Activated CD8-positive, alpha-beta memory T cell treated with anti-CD3 and anti-CD28 coated beads for 36 hours (primary cell): ENCODE data around the gene CLPX. TPM values are rescaled to one million over a fixed set of nuclear protein-coding genes. Genes with fewer than 3 reads are reported as not detected.
"Not testable (repeated sequence)": the region's sequence is repeated elsewhere in the genome, so short reads cannot be mapped to it uniquely, and the experiment has no call there.

Experiments
- CTCF ChIA-PET: fragments of 350-600 bp; sonication (Branson Sonifier 250); formaldehyde crosslinking; loops from one replicate; lab custom pipeline; 2021; ENCODE audit warnings: antibody characterized with exemption; lab: Charles Lee
- POLR2A ChIA-PET: fragments of 350-600 bp; sonication (Branson Sonifier 250); formaldehyde crosslinking; loops from one replicate; lab custom pipeline; 2021; ENCODE audit warnings: antibody characterized with exemption; lab: Charles Lee
- total RNA-seq, 2 experiments: library from RNA; stranded (reverse); gene quantifications; one replicate each; pipeline ENCODE4 v1.2.3, GENCODE V29; 2021

Gene CLPX
- 10 to 100 TPM; 62.8 to 67.6 TPM for total RNA-seq

- ChIA-PET CTCF (interaction anchor here (0.6 to 2.1 kb wide), 5 partner anchors 16 to 284 kb away, joined by 3 to 8 read pairs (median 5); partner anchors contain the start of gene PARP16), POLR2A (interaction anchor here (0.5 to 2.2 kb wide), 9 partner anchors 15 to 120 kb away, joined by 3 to 17 read pairs (median 3); partner anchors contain the start of genes PARP16, PDCD7, RNU5A-1 and RNU5B-1)
These were observed at the start of gene CLPX for GRCh38 chr15:65184868-65185717. CLPX (minus strand) TSS chr15:65185342; CDS start chr15:65185153, 189 bp downstream.

- CTCF ChIA-PET: interaction anchor here (0.5 kb wide), 1 partner anchor 48 kb away, joined by 3 read pairs; no protein-coding TSS in a partner anchor
- POLR2A ChIA-PET: no interaction called here
These were observed 48.6 kb upstream of the CLPX start for GRCh38 chr15:65233696-65234095.

GRCh38 chr15:65232520-65232919 is 47.4 kb upstream of the CLPX start:
- ChIA-PET POLR2A (no interaction called here), CTCF (interaction anchor here (1.0 kb wide), 1 partner anchor 65 kb away, joined by 4 read pairs; no protein-coding TSS in a partner anchor)

GRCh38 chr15:65231306-65231705 is 46.2 kb upstream of the CLPX start:
- POLR2A ChIA-PET: no interaction called here
- CTCF ChIA-PET: interaction anchor here (1.0 kb wide), 1 partner anchor 66 kb away, joined by 4 read pairs; no protein-coding TSS in a partner anchor

GRCh38 chr15:65226901-65227300 is 41.8 kb upstream of the CLPX start:
- POLR2A ChIA-PET, CTCF ChIA-PET: not testable (repeated sequence)

- CTCF ChIA-PET: no interaction called here
- POLR2A ChIA-PET: no interaction called here
These were observed 41.1 kb upstream of the CLPX start for GRCh38 chr15:65226221-65226620.

GRCh38 chr15:65223996-65224395 is 38.9 kb upstream of the CLPX start:
- CTCF ChIA-PET: no interaction called here
- POLR2A ChIA-PET: no interaction called here

GRCh38 chr15:65222891-65223290 is 37.7 kb upstream of the CLPX start:
- ChIA-PET POLR2A (no interaction called here), CTCF (no interaction called here)

- CTCF ChIA-PET: no interaction called here
- POLR2A ChIA-PET: no interaction called here
These were observed 36.6 kb upstream of the CLPX start for GRCh38 chr15:65221697-65222096.

GRCh38 chr15:65219137-65219536 is 34.0 kb upstream of the CLPX start:
- ChIA-PET POLR2A (no interaction called here), CTCF (no interaction called here)

- ChIA-PET CTCF (no interaction called here), POLR2A (interaction anchor here (0.6 kb wide), 2 partner anchors 19 to 87 kb away, joined by 3 read pairs; no protein-coding TSS in a partner anchor)
These were observed 32.7 kb upstream of the CLPX start for GRCh38 chr15:65217526-65218482.

GRCh38 chr15:65215496-65215895 is 30.4 kb upstream of the CLPX start:
- ChIA-PET CTCF (no interaction called here), POLR2A (no interaction called here)

- POLR2A ChIA-PET: no interaction called here
- CTCF ChIA-PET: interaction anchor here (1.6 kb wide), 1 partner anchor 73 kb away, joined by 3 read pairs; the partner anchor contains the start of gene PARP16
These were observed 28.9 kb upstream of the CLPX start for GRCh38 chr15:65214010-65214409.

- CTCF ChIA-PET: interaction anchor here (0.7 kb wide), 1 partner anchor 1087 kb away, joined by 3 read pairs; no protein-coding TSS in a partner anchor
- POLR2A ChIA-PET: no interaction called here
These were observed 28.1 kb upstream of the CLPX start for GRCh38 chr15:65213241-65213640.

- ChIA-PET CTCF (interaction anchor here (0.7 to 0.9 kb wide), 3 partner anchors 15 to 88 kb away, joined by 3 read pairs; no protein-coding TSS in a partner anchor), POLR2A (no interaction called here)
These were observed 27.0 kb upstream of the CLPX start for GRCh38 chr15:65212097-65212496.

GRCh38 chr15:65211482-65211982 is 26.4 kb upstream of the CLPX start:
- ChIA-PET POLR2A (interaction anchor here (0.6 kb wide), 1 partner anchor 94 kb away, joined by 4 read pairs; no protein-coding TSS in a partner anchor), CTCF (interaction anchor here (0.7 to 0.9 kb wide), 3 partner anchors 14 to 88 kb away, joined by 3 read pairs; no protein-coding TSS in a partner anchor)

- ChIA-PET POLR2A (interaction anchor here (0.6 kb wide), 1 partner anchor 94 kb away, joined by 4 read pairs; no protein-coding TSS in a partner anchor), CTCF (interaction anchor here (0.9 kb wide), 1 partner anchor 14 kb away, joined by 3 read pairs; no protein-coding TSS in a partner anchor)
These were observed 25.8 kb upstream of the CLPX start, which contains the start of gene CILP for GRCh38 chr15:65210770-65211481. CILP (minus strand) TSS chr15:65211473; CDS start chr15:65209755, 1,718 bp downstream.
